Neutrophil (primary cell): ENCODE measurements around the gene TFDP1.

ENCODE experiments used
- H3K27ac ChIP-seq: fragments of 200-600 bp; sonication (generic); 2 replicates; pipeline ENCODE4 v1.5.1; 2016; ENCODE audit warnings: mild to moderate bottlenecking, moderate library complexity
- H3K27me3 ChIP-seq: fragments of 200-600 bp; sonication (generic); 2 replicates; pipeline ENCODE4 v1.6.0; 2016; ENCODE audit warnings: mild to moderate bottlenecking
- H3K36me3 ChIP-seq: fragments of 200-600 bp; sonication (generic); 2 replicates; pipeline ENCODE4 v1.5.1; 2017
- H3K4me1 ChIP-seq, 2 experiments: fragments of 200-600 bp in 1 of 2; sonication (generic) in 1 of 2; 1 replicate in 1 of 2; 2 replicates in 1 of 2; pipeline versions ENCODE4 v1.5.1 to v1.6.1; 2013 to 2016; ENCODE audit warnings: low read depth in 1 of 2, low read length in 1 of 2, mild to moderate bottlenecking in 1 of 2, moderate library complexity in 1 of 2; ENCODE audit not compliant: control insufficient read depth in 1 of 2, insufficient read depth in 1 of 2
- H3K4me3 ChIP-seq, 2 experiments: fragments of 200-600 bp in 1 of 2; sonication (generic) in 1 of 2; 1 replicate in 1 of 2; 2 replicates in 1 of 2; pipeline ENCODE4 v1.5.1; 2013 to 2016; ENCODE audit warnings: low read depth in 1 of 2, low read length in 1 of 2, mild to moderate bottlenecking in 1 of 2, moderate library complexity in 1 of 2
- H3K9me3 ChIP-seq: fragments of 200-600 bp; sonication (generic); 2 replicates; pipeline ENCODE4 v1.5.1; 2016
- TF ChIP-seq, protein P1 (sequence below): fragments of 200-600 bp; sonication (generic); IDR thresholded peaks from 2 replicates; pipeline ENCODE4 v1.5.1; 2016; ENCODE audit warnings: antibody characterized with exemption

The TFDP1 gene

DNA sequence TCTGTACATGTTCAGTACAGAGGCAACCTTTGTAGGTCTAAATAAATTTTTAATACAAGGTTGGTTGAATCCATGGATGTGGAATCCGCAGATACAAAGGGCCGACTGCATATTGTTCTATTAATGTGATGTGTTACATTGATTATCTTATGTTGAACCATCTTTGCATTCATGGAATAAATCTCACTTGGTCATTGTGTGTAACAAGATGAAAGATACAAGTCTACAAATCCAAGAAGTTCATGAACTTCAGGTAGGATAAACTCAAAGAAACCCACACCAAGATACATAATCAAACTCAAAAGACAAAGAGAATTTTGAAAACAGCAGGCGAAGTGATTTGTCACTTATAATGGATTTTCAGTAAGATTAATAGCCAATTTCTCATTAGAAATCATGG, 8.0 kb upstream of the TFDP1 start:
- Histone ChIP-seq H3K9me3 (no peaks in the 10 kb centered on the region), H3K4me1 (no peaks in the 10 kb centered on the region), H3K4me3 (no peak overlapping the region), H3K27ac (no peak overlapping the region), H3K27me3 (no peaks in the 10 kb centered on the region), H3K36me3 (no peaks in the 10 kb centered on the region)
- TF ChIP-seq, protein P1, sequence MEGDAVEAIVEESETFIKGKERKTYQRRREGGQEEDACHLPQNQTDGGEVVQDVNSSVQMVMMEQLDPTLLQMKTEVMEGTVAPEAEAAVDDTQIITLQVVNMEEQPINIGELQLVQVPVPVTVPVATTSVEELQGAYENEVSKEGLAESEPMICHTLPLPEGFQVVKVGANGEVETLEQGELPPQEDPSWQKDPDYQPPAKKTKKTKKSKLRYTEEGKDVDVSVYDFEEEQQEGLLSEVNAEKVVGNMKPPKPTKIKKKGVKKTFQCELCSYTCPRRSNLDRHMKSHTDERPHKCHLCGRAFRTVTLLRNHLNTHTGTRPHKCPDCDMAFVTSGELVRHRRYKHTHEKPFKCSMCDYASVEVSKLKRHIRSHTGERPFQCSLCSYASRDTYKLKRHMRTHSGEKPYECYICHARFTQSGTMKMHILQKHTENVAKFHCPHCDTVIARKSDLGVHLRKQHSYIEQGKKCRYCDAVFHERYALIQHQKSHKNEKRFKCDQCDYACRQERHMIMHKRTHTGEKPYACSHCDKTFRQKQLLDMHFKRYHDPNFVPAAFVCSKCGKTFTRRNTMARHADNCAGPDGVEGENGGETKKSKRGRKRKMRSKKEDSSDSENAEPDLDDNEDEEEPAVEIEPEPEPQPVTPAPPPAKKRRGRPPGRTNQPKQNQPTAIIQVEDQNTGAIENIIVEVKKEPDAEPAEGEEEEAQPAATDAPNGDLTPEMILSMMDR, result no peak

DNA sequence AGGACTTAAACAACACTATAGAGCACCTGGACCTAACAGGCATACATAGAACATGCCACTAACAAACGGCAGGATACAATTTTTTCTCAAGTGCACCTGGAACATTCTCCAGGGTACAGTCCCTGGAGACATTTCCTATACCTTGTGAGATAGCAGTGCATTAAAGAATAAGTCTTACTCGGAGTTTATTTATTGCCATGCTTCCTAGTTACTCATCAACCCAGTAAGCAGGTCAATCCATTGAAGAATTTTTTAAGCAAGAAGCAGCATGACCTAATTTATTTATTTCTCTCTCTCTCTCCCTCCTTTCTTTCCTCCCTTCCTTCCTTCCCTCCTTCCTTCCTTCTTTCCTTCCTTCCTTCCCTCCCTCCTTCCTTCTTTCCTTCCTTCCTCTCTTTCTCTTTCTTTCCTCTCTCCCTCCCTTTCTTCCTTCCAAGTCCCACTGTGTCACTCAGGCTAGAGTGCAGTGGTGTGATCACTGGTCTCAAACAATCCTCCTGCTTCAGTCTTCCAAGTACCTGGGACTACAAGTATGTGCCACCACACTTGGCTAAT, 6.6 kb upstream of the TFDP1 start:
- no peaks in the 10 kb centered on the region for H3K4me1 ChIP-seq
- H3K27me3 ChIP-seq, result no peaks in the 10 kb centered on the region
- no peaks in the 10 kb centered on the region for H3K9me3 ChIP-seq
- no peak overlapping the region for H3K4me3 ChIP-seq
- H3K36me3 ChIP-seq, result no peaks in the 10 kb centered on the region
- TF ChIP-seq, protein P1, result no peak
- H3K27ac ChIP-seq, result no peak overlapping the region

DNA sequence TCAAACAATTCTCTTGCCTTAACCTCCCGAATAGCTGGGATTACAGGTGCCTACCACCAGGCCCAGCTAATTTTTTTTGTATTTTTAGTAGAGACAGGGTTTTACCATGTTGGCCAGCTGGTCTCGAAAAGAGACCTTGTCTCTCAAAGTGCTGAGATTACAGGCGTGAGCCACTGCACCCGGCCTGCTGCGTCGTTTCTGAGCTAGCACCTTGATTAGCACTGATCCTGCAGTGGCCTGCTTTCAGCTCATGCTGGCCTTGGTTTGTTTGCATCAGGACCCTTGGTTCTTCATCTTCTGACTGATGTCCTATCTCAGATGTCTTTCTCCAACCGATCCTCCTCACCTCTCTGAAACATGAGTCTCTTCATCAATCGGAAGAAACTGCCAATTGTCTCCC, 4.9 kb upstream of the TFDP1 start:
- Histone ChIP-seq H3K27me3 (no peaks in the 10 kb centered on the region), H3K4me3 (no peak overlapping the region), H3K27ac (no peak overlapping the region), H3K36me3 (no peaks in the 10 kb centered on the region), H3K4me1 (no peaks in the 10 kb centered on the region), H3K9me3 (no peaks in the 10 kb centered on the region)
- TF ChIP-seq, protein P1, result no peak

DNA sequence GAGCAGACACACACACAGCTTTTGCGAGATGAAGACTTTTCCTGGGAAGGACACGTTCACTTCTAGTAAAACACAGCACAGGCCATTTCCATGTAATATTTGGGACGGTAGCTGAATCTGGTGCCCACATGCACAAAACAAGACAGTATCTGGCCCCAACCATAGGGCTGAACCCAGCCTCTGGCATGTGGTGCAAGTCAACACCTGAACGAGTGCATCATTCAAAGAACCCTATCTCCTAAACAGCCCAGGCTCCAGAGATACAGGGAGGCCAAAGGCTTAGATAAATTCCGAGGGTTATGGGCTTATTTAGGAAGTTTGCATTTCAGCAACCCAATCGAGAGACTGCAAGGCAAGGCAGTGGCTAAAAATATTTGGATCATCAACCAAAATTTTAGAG, 2.7 kb upstream of the TFDP1 start:
- Histone ChIP-seq H3K36me3 (no peaks in the 10 kb centered on the region), H3K27ac (no peak overlapping the region), H3K27me3 (no peaks in the 10 kb centered on the region), H3K9me3 (no peaks in the 10 kb centered on the region), H3K4me3 (no peak overlapping the region), H3K4me1 (peaks cover 13 to 16% of the 10 kb centered on the region in 2 experiments)
- TF ChIP-seq, protein P1, result no peak

DNA sequence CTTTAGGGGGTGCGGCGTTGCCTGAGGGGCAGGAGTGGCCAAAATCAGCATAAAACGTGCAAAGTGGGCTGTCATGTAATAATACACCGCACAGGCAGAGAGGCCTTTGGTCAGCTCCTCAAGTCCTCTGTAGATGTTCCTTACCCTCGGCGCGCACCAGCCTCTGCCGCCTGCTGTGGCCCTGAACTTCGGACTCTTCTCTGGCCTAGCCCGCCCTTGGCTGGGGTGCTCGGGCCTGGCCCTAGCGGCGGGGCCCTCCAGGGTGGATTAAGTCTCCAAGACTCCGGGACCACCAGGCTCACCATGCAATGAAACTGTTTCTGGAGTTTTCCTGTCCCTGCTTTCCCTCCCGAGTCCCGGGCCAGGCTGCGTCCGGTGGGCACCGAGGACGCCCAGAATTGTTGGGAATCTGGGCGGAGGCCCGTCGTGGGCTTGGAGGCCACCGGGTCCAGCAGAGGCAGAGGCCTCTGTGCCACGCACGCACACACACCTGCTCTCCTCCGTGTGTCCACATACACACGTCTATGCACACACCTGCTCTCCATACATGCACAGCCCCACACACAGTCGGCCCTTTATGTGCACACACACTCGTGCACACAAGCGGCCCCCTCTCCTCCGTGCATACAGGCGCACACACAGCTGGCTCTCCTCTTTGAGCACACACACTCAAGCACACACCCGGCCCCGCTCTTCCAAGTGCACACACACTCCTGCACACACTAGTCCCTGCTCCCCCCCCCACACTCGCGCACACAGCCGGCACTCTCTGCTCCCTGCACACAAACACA, 1.5 kb upstream of the TFDP1 start:
- Histone ChIP-seq H3K9me3 (no peaks in the 10 kb centered on the region), H3K4me1 (peaks cover 16 to 22% of the 10 kb centered on the region in 2 experiments), H3K27ac (no peak overlapping the region), H3K27me3 (no peaks in the 10 kb centered on the region), H3K4me3 (no peak overlapping the region), H3K36me3 (no peaks in the 10 kb centered on the region)
- TF ChIP-seq, protein P1, result no peak
